ENCODE results near the gene PRR14.
"Not testable (repeated sequence)": the region's sequence is repeated elsewhere in the genome, so short reads cannot be mapped to it uniquely, and the experiment has no call there.

PRR14 gene

GRCh38 chr16:30692396-30693064, 41.8 kb downstream of the PRR14 start:
- no peak for DNase-seq (ENCODE audit: low spot score)

GRCh38 chr16:30694926-30695693, 44.4 kb downstream of the PRR14 start:
- no peak for DNase-seq (ENCODE audit: low spot score)

- DNase-seq (ENCODE audit: low spot score): not testable (repeated sequence)
Measured at GRCh38 chr16:30696646-30697045, 45.9 kb downstream of the PRR14 start.

GRCh38 chr16:30697264-30698138, 46.7 kb downstream of the PRR14 start:
- DNase-seq (ENCODE audit: low spot score): peak; percentile 21

GRCh38 chr16:30698139-30698815, 47.5 kb downstream of the PRR14 start:
- peak; percentile 98 for DNase-seq (ENCODE audit: low spot score)

- peak; percentile 85 for DNase-seq (ENCODE audit: low spot score)
Measured at GRCh38 chr16:30698816-30699614, 48.3 kb downstream of the PRR14 start, which contains the start of gene SRCAP. SRCAP (plus strand) TSS chr16:30699171; CDS start chr16:30700825, 1,654 bp downstream.

GRCh38 chr16:30699615-30700099, 48.9 kb downstream of the PRR14 start:
- no peak for DNase-seq (ENCODE audit: low spot score)

GRCh38 chr16:30700491-30700890, 49.7 kb downstream of the PRR14 start:
- DNase-seq (ENCODE audit: low spot score): no peak

- DNase-seq (ENCODE audit: low spot score): no peak
Measured at GRCh38 chr16:30700971-30701370, 50.2 kb downstream of the PRR14 start.

- not testable (repeated sequence) for DNase-seq (ENCODE audit: low spot score)
Measured at GRCh38 chr16:30703071-30703470, 52.3 kb downstream of the PRR14 start.

- DNase-seq (ENCODE audit: low spot score): no peak
Measured at GRCh38 chr16:30703971-30704370, 53.2 kb downstream of the PRR14 start.

Data from NAMALWA (cell line).